IMR-90 (cell line): ENCODE data around the gene DCLK1. TPM values are rescaled to one million over a fixed set of nuclear protein-coding genes. Genes with fewer than 3 reads are reported as not detected.

ENCODE experiments used
- ATAC-seq: fragments of 200-7000 bp; cut with Tn5 transposase; 2 replicates; pipeline ENCODE4 v1.9.1; 2020; ENCODE audit warnings: low read depth, mild to moderate bottlenecking, moderate library complexity
- BruUV-seq: library from RNA; stranded (reverse); fragments of 400-500 nt; replicated peaks from 2 replicates; lab custom pipeline; 2021; lab: Mats Ljungman, UMichigan
- CTCF ChIA-PET: fragments of 300-600 bp; formaldehyde crosslinking; extraction: SDS; loops from one replicate; lab custom pipeline; 2021; ENCODE audit warnings: antibody characterized with exemption; lab: Yijun Ruan, JAX
- POLR2A ChIA-PET: fragments of 300-600 bp; sonication (Branson Sonifier 250); formaldehyde crosslinking; loops from one replicate; lab custom pipeline; 2022; ENCODE audit warnings: antibody characterized with exemption; ENCODE audit not compliant: unreplicated experiment; lab: Charles Lee
- DNase-seq: peaks from one replicate; pipeline ENCODE4 v3.0.0; 2013
- H2AFZ ChIP-seq: replicated peaks from 2 replicates; pipeline ENCODE3; 2013; ENCODE audit warnings: low read length, mild to moderate bottlenecking; ENCODE audit not compliant: poor library complexity
- H2AK5ac ChIP-seq: 2 replicates; pipeline ENCODE4 v1.6.1; 2013; ENCODE audit warnings: low read depth, low read length, inconsistent platforms
- H2AK9ac ChIP-seq: replicated peaks from 2 replicates; pipeline ENCODE3; 2013; ENCODE audit warnings: mild to moderate bottlenecking, low read depth, low read length, moderate library complexity; ENCODE audit not compliant: poor library complexity
- H2BK120ac ChIP-seq: 2 replicates; pipeline ENCODE4 v1.6.1; 2013; ENCODE audit warnings: low read depth, low read length, inconsistent platforms
- H2BK15ac ChIP-seq: 3 replicates; pipeline ENCODE4 v1.6.1; 2013; ENCODE audit warnings: low read depth, low read length, inconsistent platforms
- H2BK20ac ChIP-seq: 2 replicates; pipeline ENCODE4 v1.6.1; 2013; ENCODE audit warnings: low read depth, mild to moderate bottlenecking, inconsistent platforms, low read length, moderate library complexity
- H2BK5ac ChIP-seq: 2 replicates; pipeline ENCODE4 v1.6.1; 2013; ENCODE audit warnings: mild to moderate bottlenecking, low read depth, low read length, inconsistent platforms; ENCODE audit not compliant: poor library complexity, severe bottlenecking
- H3K14ac ChIP-seq: replicated peaks from 2 replicates; pipeline ENCODE4 v1.6.1; 2013; ENCODE audit warnings: low read depth, low read length, inconsistent platforms
- H3K18ac ChIP-seq: 2 replicates; pipeline ENCODE4 v1.6.1; 2013; ENCODE audit warnings: low read depth, low read length, control low read depth
- H3K23ac ChIP-seq: 2 replicates; pipeline ENCODE4 v1.6.1; 2013; ENCODE audit warnings: low read depth, low read length, inconsistent platforms
- H3K27ac ChIP-seq: 2 replicates; pipeline ENCODE4 v1.5.1; 2013; ENCODE audit warnings: mild to moderate bottlenecking, control low read depth, low read length; ENCODE audit not compliant: insufficient read depth
- H3K27me3 ChIP-seq: 2 replicates; pipeline ENCODE4 v1.6.1; 2013; ENCODE audit warnings: low read length; ENCODE audit not compliant: control insufficient read depth, insufficient read depth
- H3K36me3 ChIP-seq: 2 replicates; pipeline ENCODE4 v1.6.1; 2013; ENCODE audit warnings: low read length, mixed read lengths; ENCODE audit not compliant: control insufficient read depth, insufficient read depth
- H3K4ac ChIP-seq: 2 replicates; pipeline ENCODE4 v1.6.1; 2013; ENCODE audit warnings: low read depth, low read length, inconsistent platforms
- H3K4me1 ChIP-seq: 2 replicates; pipeline ENCODE4 v1.6.1; 2013; ENCODE audit warnings: low read length, mixed read lengths; ENCODE audit not compliant: control insufficient read depth, insufficient read depth
- H3K4me2 ChIP-seq: 2 replicates; pipeline ENCODE4 v1.6.1; 2013; ENCODE audit warnings: low read depth, mild to moderate bottlenecking, control low read depth, low read length, moderate library complexity
- H3K4me3 ChIP-seq: 2 replicates; pipeline ENCODE4 v1.5.1; 2013; ENCODE audit warnings: low read depth, mild to moderate bottlenecking, control low read depth, low read length, moderate library complexity; ENCODE audit not compliant: insufficient read depth
- H3K56ac ChIP-seq: 2 replicates; pipeline ENCODE4 v1.6.1; 2013; ENCODE audit warnings: low read length, inconsistent platforms; ENCODE audit not compliant: insufficient read depth; ENCODE audit errors: extremely low read depth
- H3K79me1 ChIP-seq, 2 experiments: 2 replicates each; pipeline ENCODE4 v1.6.1; 2013; ENCODE audit warnings: low read length in 2 of 2, inconsistent platforms in 1 of 2, low read depth in 1 of 2
- H3K9ac ChIP-seq: 2 replicates; pipeline ENCODE4 v1.6.1; 2013; ENCODE audit warnings: low read depth, low read length, control low read depth
- H3K9me1 ChIP-seq: 2 replicates; pipeline ENCODE4 v1.6.1; 2013; ENCODE audit warnings: low read length, inconsistent platforms; ENCODE audit not compliant: insufficient read depth
- H3K9me3 ChIP-seq: 2 replicates; pipeline ENCODE4 v1.6.1; 2013; ENCODE audit warnings: low read length; ENCODE audit not compliant: control insufficient read depth, insufficient read depth
- H4K20me1 ChIP-seq: 2 replicates; pipeline ENCODE4 v1.6.1; 2013; ENCODE audit warnings: low read length, inconsistent platforms; ENCODE audit not compliant: insufficient read depth
- H4K5ac ChIP-seq: 2 replicates; pipeline ENCODE4 v1.6.1; 2013; ENCODE audit warnings: mild to moderate bottlenecking, low read depth, low read length, control low read depth
- H4K8ac ChIP-seq, 2 experiments: 2 replicates each; pipeline ENCODE4 v1.6.1; 2013; ENCODE audit warnings: low read depth in 2 of 2, low read length in 2 of 2, control low read depth in 1 of 2, inconsistent platforms in 1 of 2
- H4K91ac ChIP-seq: 2 replicates; pipeline ENCODE4 v1.6.1; 2013; ENCODE audit warnings: low read depth, low read length, inconsistent platforms; ENCODE audit not compliant: insufficient read depth
- BHLHE40 ChIP-seq: fragments of 150-350 bp; IDR thresholded peaks from 2 replicates; pipeline ENCODE4 v1.6.1; 2016; ENCODE audit warnings: mild to moderate bottlenecking, low read depth, low read length
- CEBPB ChIP-seq: IDR thresholded peaks from 2 replicates; pipeline ENCODE4 v1.6.1; 2012; ENCODE audit warnings: low read depth, low read length, improper control_type of control experiment
- CTCF ChIP-seq: conservative IDR thresholded peaks from 2 replicates; pipeline ENCODE4 v1.5.1; 2012; ENCODE audit warnings: mild to moderate bottlenecking, low read depth, low read length, improper control_type of control experiment
- FOS ChIP-seq: fragments of 150-350 bp; IDR thresholded peaks from 2 replicates; pipeline ENCODE4 v1.6.1; 2016; ENCODE audit warnings: low read depth, low read length
- POLR2A ChIP-seq: IDR thresholded peaks from 2 replicates; pipeline ENCODE4 v1.6.1; 2012; ENCODE audit warnings: mild to moderate bottlenecking, low read depth, low read length
- RFX5 ChIP-seq: IDR thresholded peaks from 2 replicates; pipeline ENCODE4 v1.8.0; 2012; ENCODE audit warnings: low read depth, mild to moderate bottlenecking, low read length, moderate library complexity
- WGBS, 2 experiments: methylation state at CpG; one replicate each; pipeline versions ENCODE4 v1.1.5 to v1.1.7; 2013; ENCODE audit warnings: missing lambda C conversion rate in 2 of 2; ENCODE audit not compliant: insufficient read length in 1 of 2; ENCODE audit errors: extremely low coverage in 2 of 2; 5-methylcytosine and 5-hydroxymethylcytosine counted together
- dilution Hi-C: fragments of 300-500 bp; cut with HindIII; formaldehyde crosslinking; loops from one replicate; pipeline ENCODE4 v1.14.3; 2018; ENCODE audit warnings: low sequenced_read_pairs; ENCODE audit not compliant: unreplicated experiment
- in situ Hi-C: fragments of 300-500 bp; cut with MboI; formaldehyde crosslinking; loops from 3 replicates; pipeline ENCODE4 v1.14.3; 2019; ENCODE audit warnings: low sequenced_read_pairs, inconsistent platforms, mixed read lengths
- intact Hi-C: fragments of 100-400 bp; cut with micrococcal nuclease; formaldehyde crosslinking; loops from 2 replicates; pipeline ENCODE4 v1.10.0; 2022
- polyA plus RNA-seq, 3 experiments: library from polyadenylated mRNA; depleted of rRNA; stranded (reverse); fragments of >200 nt; gene quantifications; 2 replicates each; pipeline ENCODE4 v1.2.3, GENCODE V29; 2012; ENCODE audit warnings: low replicate concordance in 1 of 3
- total RNA-seq: library from RNA; depleted of rRNA; stranded (reverse); fragments of >200 nt; gene quantifications from 2 replicates; pipeline ENCODE4 v1.2.3, GENCODE V29; 2012

Gene DCLK1
- total and polyA plus RNA-seq, 2 of the 4 experiments (the other 2 are of a cell fraction) = under 0.01 to 0.02 TPM

- dilution Hi-C loops = no loop called here
Measured at GRCh38 chr13:35849256-35849644, 281.9 kb downstream of the DCLK1 start.

More at GRCh38 chr13:35849256-35849644, 281.9 kb downstream of the DCLK1 start:
- Histone ChIP-seq H2BK120ac (no peak overlapping the region), H3K27ac (no peak overlapping the region), H4K91ac (no peak overlapping the region), H3K4me1 (no peaks in the 10 kb centered on the region), H2AK9ac (no peak overlapping the region), H3K4me3 (no peak overlapping the region), H3K4me2 (no peak overlapping the region), H4K20me1 (no peaks in the 10 kb centered on the region), H3K18ac (no peak overlapping the region), H3K23ac (no peak overlapping the region), H2AK5ac (no peak overlapping the region), H3K36me3 (no peaks in the 10 kb centered on the region), H4K5ac (no peak overlapping the region), H3K9me3 (no peaks in the 10 kb centered on the region), H3K9ac (no peak overlapping the region), H3K27me3 (no peaks in the 10 kb centered on the region), H3K4ac (no peak overlapping the region), H4K8ac (no peak overlapping the region), H2AFZ (no peak overlapping the region), H2BK20ac (no peak overlapping the region), H3K79me1 (no peaks in the 10 kb centered on the region), H3K56ac (no peak overlapping the region), H2BK5ac (no peak overlapping the region), H2BK15ac (no peak overlapping the region), H3K9me1 (no peaks in the 10 kb centered on the region), H3K14ac (no peak overlapping the region)
- in situ Hi-C loops (no loop called here), intact Hi-C loops (no loop called here)
- ATAC-seq (no peak), DNase-seq (no peak)
- POLR2A ChIA-PET = no interaction called here
- no CpG with 5 or more reads among the region's 2 CpGs for WGBS, 2 experiments
- CTCF ChIA-PET = no interaction called here
- TF ChIP-seq BHLHE40 = no peak
- TF ChIP-seq FOS = no peak
- TF ChIP-seq POLR2A = no peak
- no peak for TF ChIP-seq CEBPB
- no peak for TF ChIP-seq CTCF
- no peak for TF ChIP-seq RFX5
- no TSS peak for BruUV-seq
